HG02678 (cell line): Measurements from ENCODE around the gene ETDA.
"Not testable (repeated sequence)": the region's sequence is repeated elsewhere in the genome, so short reads cannot be mapped to it uniquely, and the experiment has no call there.

Experiments used
- ATAC-seq: cut with Tn5 transposase; IDR thresholded peaks from one replicate; pipeline ENCODE4 v1.9.1; 2021; ENCODE audit warnings: mild to moderate bottlenecking, moderate library complexity; ENCODE audit not compliant: unreplicated experiment

The ETDA gene

DNA sequence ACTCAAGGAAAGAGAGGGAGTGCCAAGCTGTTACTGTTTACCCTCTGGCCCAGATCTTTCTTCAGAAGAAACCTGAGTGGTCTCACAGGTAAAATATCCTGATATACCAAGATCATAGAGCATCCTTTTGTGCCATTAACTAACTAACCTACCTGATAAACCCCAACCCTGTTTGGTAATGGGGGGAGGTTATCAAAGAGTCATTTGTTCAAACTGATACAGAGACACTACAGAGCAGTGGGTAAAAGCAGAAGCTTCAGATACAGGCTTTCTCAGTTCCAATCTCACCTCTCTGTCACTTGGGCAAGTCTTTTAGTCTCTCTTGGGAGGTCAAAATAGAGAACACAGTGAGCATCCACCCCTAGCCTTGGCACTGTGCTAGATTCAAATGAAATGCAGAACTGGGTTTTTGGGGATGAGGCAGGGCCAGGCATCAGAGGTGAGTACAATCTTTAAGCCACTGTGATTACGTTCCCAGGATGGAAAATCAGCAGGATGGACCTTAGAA lies at the start of gene ETDA:
TSS of gene ETDA (plus strand) at position 51 of the 508 bp plus-strand sequence. CDS start 1,216 bp downstream, outside the sequence.
- ATAC-seq = not testable (repeated sequence)

DNA sequence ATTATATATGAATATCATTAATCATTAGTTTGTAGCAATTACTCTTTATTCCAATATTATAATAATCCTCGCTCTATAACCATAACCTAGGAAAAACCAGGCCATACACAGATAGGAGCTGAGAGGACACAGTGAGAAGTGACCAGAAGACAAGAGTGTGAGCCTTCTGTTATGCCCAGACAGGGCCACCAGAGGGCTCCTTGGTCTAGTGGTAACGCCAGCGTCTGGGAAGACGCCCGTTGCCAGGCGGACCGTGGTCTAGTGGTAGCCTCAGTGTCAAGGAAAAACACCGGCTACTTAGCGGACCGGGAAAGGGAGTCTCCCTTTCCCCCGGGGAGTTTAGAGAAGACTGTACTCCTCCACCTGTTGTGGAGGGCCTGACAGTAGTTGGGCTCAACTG lies 45.4 kb upstream of the ETDA start:
- not testable (repeated sequence) for ATAC-seq

DNA sequence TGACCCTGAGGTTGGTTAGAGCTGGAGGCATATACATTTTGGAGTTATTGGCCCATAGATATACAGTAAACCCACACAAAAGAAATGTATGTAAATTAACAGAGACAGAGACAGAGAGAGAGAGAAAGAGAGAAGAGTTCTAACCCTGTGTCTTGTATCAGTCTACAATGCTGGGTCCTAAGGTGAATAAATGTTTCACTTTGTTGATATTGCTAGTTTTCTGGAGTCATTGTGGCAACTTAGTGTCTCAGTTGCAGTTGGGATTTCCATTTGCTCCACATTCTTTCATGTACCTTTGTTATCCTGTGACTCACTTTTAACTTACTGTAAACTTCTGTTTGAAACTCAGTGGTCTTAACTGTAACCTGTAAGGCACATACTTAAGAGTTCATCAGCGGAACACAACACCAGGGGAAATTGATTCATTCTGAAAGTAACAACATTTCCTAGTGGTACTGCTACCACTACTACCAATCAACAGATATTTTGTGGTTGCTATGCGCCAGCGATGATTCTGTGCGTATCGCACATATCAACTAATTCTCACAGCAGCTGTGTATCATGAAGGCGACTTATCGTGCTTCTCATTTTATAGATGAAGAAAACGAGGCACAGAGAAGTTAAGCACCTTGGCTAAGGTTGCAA lies 38.5 kb upstream of the ETDA start:
- ATAC-seq = no peak

DNA sequence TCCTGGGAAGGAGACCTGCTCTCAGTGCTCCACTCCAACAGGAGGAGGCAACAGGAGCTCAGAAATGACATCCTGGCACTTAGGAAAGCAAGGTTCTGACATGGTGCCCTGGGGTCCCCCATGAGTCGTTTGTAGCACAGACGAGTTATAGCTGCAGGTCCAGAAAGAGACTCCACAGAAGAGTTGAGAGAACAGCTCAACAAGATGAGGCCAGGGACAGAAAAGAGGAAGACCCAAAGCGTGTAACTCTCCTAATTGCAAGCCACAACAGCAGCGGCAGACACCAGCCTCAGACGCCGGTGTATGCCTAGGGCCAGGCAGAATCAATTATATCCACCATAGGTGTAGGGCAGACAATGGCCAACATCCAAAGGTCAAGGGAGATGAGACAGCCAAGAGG lies 5.9 kb upstream of the ETDA start:
- not testable (repeated sequence) for ATAC-seq

DNA sequence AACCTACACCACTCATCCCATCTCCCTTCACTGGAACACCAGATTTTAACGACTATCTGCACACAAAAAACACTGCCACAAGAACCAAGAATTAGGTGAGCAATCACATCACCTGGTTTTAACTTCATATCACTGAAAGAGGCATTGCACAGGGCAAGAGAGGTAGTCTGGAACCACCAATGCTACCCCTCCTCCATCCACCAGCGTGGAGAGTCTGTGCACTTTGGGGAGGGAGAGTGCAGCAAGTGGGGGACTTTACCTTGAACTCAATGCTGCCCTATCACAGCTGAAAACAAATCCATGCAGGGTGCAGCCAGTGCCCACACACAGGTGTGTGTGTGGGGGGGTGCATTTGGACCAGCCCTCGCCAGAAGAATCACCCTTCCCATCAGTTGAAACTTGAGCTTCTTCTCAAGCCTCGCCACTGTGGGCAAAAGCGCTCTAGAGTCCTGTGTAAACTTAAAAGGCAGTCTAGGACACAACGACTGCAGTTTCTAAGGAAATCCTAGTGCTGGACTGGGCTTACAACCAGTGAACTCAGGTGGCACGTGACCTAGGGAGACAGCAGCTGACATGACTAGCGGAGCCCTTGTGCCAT lies 4.3 kb downstream of the ETDA start:
- ATAC-seq = not testable (repeated sequence)

DNA sequence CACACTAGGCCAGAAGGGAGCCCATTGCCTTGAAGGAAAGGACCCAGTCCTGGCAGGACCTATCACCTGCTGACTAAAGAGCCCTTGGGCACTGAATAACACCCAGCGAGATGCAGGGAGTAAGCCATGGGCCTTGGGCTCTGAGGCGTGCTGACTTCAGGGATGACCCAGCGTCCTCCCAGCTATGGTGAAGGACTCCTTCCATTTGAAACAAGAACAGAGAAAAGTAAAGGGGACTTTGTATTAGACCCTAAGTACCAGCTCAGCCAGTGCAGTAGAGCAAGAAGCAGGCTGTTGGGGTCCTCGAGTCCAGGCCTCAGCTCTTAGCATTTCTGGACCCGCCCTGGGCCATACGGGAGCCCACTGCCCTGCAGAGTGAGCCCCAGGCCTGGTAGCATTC lies 5.1 kb downstream of the ETDA start:
- ATAC-seq = no peak

DNA sequence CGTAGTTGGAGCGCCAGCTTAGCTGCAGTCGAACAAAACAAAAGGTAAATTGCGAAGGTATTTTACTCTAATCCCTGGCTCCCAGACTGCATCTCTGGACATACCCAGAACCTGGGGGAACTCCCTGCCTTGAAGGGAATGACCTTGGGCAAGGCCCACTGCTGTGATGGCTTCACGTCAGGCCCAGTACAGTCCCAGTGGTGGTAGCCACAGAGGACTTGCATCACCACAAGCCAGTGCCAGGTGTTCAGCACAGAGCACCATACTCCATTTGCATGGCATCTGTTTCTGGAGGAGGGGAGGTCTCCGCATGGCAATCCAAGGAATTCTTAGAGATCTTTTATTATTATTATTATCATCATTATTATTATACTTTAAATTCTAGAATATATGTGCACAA lies 5.6 kb downstream of the ETDA start:
- no peak for ATAC-seq

DNA sequence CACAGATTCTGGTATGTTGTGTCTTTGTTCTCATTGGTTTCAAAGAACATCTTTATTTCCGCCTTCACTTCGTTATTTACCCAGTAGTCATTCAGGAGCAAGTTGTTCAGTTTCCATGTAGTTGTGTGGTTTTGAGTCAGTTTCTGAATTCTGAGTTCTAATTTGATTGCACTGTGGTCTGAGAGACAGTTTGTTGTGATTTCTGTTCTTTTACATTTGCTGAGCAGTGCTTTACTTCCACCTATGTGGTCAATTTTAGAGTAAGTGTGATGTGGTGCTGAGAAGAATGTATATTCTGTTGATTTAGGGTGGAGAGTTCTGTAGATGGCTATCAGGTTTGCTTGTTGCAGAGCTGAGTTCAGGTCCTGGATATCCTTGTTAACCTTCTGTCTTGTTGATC lies 9.1 kb downstream of the ETDA start:
- ATAC-seq = not testable (repeated sequence)

DNA sequence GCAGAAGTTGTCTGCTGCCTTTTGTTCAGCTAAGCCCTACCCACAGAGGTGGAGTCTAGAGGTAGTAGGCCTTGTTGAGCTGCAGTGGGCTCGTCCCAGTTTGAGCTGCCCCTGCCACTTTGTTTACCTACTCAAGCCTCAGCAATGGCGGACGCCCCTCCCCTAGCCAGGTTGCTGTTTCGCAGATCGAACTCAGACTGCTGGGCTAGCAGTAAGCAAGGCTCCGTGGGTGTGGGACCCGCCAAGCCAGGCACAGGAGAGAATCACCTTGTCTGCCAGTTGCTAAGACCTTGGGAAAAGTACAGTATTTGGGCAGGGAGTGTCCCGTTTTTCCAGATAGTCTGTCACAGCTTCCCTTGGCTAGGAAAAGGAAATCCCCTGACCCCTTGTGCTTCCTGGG lies 11.5 kb downstream of the ETDA start:
- ATAC-seq = not testable (repeated sequence)

DNA sequence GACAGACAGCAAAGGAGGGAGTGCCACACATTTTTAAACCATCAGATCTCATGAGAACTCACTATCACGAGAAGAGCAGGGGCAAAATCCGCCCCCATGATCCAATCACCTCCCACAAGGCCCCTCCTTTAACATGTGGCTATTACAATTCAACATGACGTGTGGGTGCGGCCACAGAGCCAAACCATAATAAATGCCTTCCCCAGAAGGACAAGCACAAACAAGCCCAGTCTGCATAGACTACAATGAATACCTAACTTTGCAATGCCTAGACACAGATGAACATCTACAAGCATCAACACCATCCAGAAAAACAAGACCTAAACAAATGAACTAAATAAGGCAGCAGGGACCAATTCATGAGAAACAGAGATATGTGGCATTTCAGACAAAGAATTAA lies 12.3 kb downstream of the ETDA start:
- ATAC-seq = no peak

DNA sequence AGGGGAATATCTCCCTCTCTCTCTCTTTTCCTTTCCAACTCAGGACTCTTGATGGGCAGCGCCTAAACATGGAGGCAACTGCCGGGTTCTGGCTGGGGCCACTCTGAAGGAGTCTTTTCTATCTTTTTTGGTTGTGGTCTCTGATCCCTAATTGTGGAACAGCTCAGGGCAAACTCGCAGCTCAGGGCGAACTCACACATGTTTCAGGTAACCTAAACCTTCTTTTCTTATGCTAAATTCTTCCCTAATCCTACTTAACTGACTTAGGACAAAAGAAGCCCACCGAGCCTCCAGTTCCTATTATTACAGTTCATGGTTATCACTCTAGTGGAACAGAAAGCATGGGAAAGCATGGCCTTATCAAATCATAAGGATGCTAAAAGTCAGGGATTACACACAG lies 21.3 kb downstream of the ETDA start:
- ATAC-seq = no peak

DNA sequence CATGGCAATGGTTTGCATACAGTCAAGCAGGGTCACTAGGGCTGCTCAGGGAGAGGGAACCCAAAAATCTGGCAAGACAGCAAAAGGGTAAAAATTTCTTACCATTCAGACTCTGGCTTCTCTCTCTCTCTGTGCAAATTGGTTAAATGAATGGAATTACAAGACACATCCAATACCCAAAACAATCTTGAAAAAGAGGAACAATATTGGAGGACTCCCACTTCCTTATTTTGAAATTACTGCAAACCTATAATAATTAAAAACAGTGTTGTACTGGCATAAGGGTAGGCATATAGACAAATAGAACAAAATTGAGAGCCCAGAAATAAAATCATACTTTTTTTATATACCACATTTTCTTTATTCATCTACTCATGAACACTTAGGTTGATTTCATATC lies 24.1 kb downstream of the ETDA start:
- ATAC-seq = no peak

DNA sequence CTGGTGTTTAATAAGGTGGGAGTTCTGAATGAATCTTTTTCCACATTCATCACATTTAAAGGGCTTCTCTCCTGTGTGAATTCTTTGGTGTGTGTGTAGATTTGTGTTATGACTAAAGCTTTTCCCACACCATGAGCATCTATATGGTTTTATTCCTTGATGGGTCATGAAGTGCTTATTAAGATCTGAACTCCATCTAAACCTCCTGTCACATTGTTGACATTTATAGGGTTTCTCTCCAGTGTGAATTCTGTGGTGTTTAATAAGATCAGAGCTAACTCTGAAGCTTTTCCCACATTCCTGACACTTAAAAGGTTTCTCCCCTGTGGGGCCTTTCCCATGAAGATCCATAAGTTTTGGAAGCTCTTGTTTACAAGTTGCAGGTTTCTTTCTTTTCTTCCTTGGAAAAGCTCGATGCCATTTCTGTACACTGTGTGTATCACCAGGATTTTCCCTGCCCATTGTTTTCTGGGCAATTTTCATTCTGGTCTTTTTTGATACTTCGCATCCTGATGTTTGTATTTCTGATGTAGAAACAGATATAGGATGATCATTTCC lies 35.5 kb downstream of the ETDA start:
- no peak for ATAC-seq

DNA sequence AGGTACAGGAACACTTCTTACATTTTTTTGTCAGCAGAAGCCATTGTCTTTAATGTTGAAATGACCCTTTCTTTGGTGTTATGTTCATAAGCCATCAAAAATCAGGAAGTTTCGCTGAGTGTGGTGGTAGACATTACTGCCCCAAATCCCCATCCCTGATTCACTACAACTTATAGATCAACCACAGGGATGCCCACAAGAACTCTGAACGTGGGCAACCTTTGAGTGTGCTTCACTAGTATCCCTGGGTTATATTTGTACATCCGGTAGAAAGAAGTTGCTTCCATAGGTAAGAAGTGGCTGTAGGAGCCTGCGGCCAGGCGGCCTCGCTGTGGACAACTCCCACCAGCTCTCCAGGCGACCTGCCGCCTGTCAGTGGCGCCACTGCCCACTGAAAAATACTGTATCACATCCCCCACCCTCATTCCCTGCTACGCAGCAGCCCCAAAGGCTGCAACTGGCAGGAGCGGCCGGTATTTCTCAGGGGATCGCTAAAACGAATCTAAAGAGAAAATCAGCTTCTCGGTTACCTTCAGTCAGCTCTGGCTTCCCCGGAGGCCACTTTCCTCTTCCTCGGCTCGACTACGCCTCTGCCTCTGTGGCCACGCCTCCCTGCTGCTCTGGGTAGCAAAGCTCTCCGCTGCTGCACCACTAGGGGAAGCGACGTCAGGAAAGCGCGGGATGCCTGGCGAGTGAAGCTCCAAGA lies 43.5 kb downstream of the ETDA start:
- ATAC-seq = peak; percentile 99

DNA sequence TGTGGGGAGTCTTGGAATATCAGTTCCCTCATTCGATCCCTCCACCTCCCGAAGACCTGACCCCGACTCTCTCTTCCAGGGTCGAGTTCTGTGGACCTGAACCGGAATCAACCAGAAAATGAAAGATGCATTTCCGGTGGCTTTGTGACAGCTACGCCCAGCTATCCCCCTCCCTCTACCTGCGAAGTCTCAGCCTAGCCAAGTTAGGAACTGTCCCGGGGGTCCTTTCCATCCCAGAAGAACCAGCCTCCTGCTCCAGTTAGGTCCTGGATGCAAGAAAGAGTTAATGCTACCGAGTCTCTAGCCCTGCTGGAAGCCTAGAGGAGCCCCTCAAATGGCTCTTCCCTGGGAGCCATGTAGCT lies 44.1 kb downstream of the ETDA start:
- peak; percentile 49 for ATAC-seq

DNA sequence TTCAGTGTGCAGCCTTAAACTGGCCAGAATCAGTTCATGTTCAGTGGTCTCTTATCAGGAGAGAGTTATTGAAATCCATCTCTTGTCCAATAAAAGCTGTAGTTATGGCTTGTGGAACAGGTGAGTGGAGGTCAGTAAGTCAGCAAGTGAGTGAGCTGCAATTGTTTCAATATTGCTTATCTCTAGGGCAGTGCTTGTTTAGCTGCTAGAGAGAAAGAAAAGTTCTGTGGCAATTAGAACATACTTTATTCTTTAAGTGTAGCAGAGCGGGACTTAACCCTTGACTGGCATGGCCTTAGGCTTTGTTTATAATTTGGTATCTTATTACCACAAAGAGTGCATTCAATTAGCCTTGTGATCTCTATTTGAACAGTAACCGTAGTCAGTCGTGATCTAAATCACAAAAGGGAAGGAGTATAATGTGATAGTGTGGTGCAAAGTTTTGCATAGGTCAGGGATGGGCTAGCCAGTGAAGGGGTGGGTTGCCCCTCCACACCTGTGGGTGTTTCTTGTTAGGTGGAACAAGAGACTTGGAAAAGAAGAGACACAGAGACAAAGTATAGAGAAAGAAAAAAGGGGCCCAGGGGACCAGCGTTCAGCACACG lies 50.5 kb downstream of the ETDA start:
- ATAC-seq = no peak
